GM19463 (cell line): ENCODE data around the gene NECAB2.

Experiments
- ATAC-seq: cut with Tn5 transposase; IDR thresholded peaks from one replicate; pipeline ENCODE4 v1.9.1; 2021; ENCODE audit warnings: mild to moderate bottlenecking, moderate library complexity; ENCODE audit not compliant: unreplicated experiment

Gene NECAB2

GRCh38 chr16:83981799-83982198 lies 13.8 kb downstream of the NECAB2 start:
- no peak for ATAC-seq

GRCh38 chr16:83983491-83983890 lies 15.4 kb downstream of the NECAB2 start:
- ATAC-seq: no peak

GRCh38 chr16:83989300-83989699 lies 21.3 kb downstream of the NECAB2 start:
- ATAC-seq: no peak

GRCh38 chr16:83990492-83990891 lies 22.4 kb downstream of the NECAB2 start:
- ATAC-seq: no peak

- no peak for ATAC-seq
Observed at GRCh38 chr16:83992624-83993023, 24.6 kb downstream of the NECAB2 start.

- ATAC-seq: no peak
Observed at GRCh38 chr16:83994087-83994486, 26.0 kb downstream of the NECAB2 start.

- no peak for ATAC-seq
Observed at GRCh38 chr16:83994703-83995102, 26.7 kb downstream of the NECAB2 start.

- ATAC-seq: no peak
Observed at GRCh38 chr16:83995754-83996153, 27.7 kb downstream of the NECAB2 start.

GRCh38 chr16:83996481-83997252 lies 28.6 kb downstream of the NECAB2 start:
- no peak for ATAC-seq

- no peak for ATAC-seq
Observed at GRCh38 chr16:83998091-83998490, 30.0 kb downstream of the NECAB2 start.

- no peak for ATAC-seq
Observed at GRCh38 chr16:84000989-84001642, 33.1 kb downstream of the NECAB2 start.

GRCh38 chr16:84001726-84002125 lies 33.7 kb downstream of the NECAB2 start:
- no peak for ATAC-seq

- no peak for ATAC-seq
Observed at GRCh38 chr16:84003038-84003437, 35.0 kb downstream of the NECAB2 start.

- no peak for ATAC-seq
Observed at GRCh38 chr16:84004442-84004841, 36.4 kb downstream of the NECAB2 start.

- no peak for ATAC-seq
Observed at GRCh38 chr16:84005391-84005790, 37.3 kb downstream of the NECAB2 start.

GRCh38 chr16:84007520-84007919 lies 39.5 kb downstream of the NECAB2 start:
- ATAC-seq: no peak

- no peak for ATAC-seq
Observed at GRCh38 chr16:84007965-84008364, 39.9 kb downstream of the NECAB2 start.

GRCh38 chr16:84009282-84009681 lies 41.2 kb downstream of the NECAB2 start:
- no peak for ATAC-seq

- ATAC-seq: peak; percentile 73
Observed at GRCh38 chr16:84013787-84014569, 45.9 kb downstream of the NECAB2 start.

- ATAC-seq: no peak
Observed at GRCh38 chr16:84014570-84015327, 46.7 kb downstream of the NECAB2 start.

- no peak for ATAC-seq
Observed at GRCh38 chr16:84015399-84015798, 47.4 kb downstream of the NECAB2 start.
